ENCODE results near the gene CD22.

The CD22 gene

DNA sequence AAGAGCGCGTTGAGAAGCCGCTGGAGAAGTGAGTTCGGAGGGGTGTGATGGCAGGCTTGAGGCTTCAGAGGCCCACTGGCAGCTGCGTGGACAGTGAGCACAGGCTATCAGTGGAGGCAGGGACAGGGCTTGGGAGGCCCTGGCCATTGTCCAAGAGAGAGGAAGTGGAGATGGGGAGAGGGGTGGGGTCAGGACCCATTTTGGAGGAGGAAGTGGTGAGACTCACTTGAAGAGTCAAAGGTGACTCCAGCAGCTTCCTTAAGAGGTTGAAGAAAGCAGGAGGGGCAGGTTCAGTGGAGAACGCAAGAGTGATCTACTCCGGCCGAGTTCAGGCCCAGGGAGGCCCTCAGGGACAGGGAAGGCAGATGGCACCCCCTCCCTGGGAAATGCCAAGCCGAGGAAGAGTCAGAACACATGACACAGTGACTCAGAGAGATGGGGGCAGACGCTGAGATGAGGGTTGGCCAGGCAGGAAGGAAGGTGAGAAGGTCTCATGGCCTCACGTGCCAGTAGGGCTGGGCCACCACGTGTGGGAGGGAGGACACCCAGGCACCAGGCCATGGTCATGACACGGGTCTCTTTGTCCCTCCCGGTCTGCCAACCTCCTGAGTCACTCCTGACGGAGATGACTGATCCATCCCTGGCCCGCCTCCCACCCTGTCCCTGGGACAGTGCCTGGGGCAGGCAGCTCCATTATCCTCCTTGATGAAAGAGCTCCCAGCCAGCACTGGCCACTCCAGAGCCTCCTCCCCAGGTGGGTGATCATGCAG lies 10.1 kb upstream of the CD22 start:
- H3K4me3 ChIP-seq (ENCODE audit: low read depth, low read length) = no peak overlapping the region
- DNase-seq (ENCODE audit: low read depth) = no peak
- TF ChIP-seq, protein P1, sequence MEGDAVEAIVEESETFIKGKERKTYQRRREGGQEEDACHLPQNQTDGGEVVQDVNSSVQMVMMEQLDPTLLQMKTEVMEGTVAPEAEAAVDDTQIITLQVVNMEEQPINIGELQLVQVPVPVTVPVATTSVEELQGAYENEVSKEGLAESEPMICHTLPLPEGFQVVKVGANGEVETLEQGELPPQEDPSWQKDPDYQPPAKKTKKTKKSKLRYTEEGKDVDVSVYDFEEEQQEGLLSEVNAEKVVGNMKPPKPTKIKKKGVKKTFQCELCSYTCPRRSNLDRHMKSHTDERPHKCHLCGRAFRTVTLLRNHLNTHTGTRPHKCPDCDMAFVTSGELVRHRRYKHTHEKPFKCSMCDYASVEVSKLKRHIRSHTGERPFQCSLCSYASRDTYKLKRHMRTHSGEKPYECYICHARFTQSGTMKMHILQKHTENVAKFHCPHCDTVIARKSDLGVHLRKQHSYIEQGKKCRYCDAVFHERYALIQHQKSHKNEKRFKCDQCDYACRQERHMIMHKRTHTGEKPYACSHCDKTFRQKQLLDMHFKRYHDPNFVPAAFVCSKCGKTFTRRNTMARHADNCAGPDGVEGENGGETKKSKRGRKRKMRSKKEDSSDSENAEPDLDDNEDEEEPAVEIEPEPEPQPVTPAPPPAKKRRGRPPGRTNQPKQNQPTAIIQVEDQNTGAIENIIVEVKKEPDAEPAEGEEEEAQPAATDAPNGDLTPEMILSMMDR (IDR thresholded peaks at IDR 0.05; ENCODE audit: control insufficient read depth, extremely low read depth, insufficient read depth) = no peak

DNA sequence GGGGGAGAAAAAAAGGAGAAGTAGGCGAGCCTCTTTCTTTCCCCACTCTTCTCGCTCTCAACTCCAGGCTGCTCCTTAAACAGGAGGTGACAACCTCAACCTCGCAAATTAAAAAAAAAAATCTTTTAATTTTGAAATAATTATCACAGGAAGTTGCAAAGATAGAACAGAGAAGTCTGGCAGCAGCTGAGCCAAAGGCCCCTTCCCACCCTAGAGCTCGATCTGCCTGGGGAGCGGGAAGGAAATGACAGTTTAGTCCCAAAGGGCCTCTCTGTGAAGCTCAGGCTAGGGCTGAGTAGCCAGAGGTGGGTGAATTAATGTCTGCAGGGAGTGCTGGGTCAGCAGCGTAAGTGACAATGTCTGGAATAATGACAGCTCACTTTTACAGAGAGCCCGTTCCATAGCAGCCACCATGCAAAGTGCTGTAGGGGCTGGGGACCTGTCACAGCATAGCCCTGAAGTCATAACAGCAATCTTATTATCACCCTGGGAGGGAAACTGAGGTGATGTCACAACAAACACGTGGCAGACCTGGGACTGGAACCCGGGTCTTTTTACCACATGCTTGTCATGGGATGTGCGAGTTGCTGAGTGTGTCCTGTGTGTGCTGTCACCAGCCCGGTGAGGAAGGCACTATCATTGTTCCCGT lies 8.8 kb upstream of the CD22 start:
- no peak overlapping the region for H3K4me3 ChIP-seq (ENCODE audit: low read depth, low read length)
- TF ChIP-seq, protein P1 (IDR thresholded peaks at IDR 0.05; ENCODE audit: control insufficient read depth, extremely low read depth, insufficient read depth) = no peak
- no peak for DNase-seq (ENCODE audit: low read depth)

DNA sequence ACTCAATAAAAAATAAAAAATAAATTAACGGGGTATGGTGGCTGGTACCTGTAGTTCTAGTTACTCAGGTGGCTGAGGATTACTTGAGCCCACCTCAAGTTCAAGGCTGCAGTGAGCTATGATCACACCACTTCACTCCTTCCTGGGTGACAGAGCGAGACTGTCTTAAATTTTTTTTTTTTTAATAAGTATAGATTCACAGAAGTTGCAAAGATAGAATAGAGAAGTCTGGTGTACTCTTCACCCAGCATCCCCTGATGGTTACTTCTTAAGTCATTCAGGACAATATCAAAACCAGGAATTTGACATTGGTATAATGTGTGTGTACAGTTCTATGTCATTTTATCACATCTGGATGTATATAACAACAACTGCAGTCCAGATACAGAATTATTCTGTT lies 7.7 kb upstream of the CD22 start:
- TF ChIP-seq, protein P1 (IDR thresholded peaks at IDR 0.05; ENCODE audit: control insufficient read depth, extremely low read depth, insufficient read depth) = no peak
- H3K4me3 ChIP-seq (ENCODE audit: low read depth, low read length) = no peak overlapping the region
- no peak for DNase-seq (ENCODE audit: low read depth)

DNA sequence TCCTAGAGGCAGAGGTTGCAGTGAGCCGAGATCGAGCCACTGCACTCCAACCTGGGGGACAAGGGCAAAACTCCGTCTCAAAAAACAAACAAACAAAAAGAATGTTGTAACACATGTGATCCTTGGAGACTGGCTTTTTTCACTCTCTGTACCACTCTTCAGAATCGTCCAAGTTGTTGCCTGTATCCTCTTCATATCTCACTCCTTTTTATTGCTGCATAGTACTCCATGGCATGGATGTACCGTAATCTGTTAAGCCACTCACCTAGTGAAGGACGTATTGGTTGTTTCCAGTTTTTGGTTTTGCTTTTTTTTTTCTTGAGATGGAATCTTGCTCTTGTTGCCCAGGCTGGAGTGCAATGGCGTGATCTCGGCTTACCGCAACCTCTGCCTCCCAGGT lies 7.0 kb upstream of the CD22 start:
- TF ChIP-seq, protein P1 (IDR thresholded peaks at IDR 0.05; ENCODE audit: control insufficient read depth, extremely low read depth, insufficient read depth) = no peak

DNA sequence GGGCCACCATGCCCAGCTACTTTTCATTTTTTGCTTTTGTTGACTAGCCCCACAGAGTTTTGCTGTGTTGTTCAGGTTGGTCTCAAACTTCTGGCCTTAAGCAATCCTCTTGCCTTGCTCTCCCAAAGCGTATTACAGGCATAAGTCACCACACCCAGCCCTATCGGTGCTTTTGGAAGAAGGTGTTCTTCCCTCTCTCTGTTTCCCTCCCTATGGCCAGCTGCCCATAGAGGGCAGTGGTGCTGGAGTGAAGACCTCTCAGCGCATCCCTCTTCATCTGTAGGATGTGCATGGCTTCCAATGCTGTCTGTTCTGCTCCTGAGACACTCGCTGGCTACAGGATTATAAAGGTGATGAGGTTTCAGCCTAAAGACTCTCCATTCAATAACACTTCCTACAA lies 1.3 kb upstream of the CD22 start:
- TF ChIP-seq, protein P1 (IDR thresholded peaks at IDR 0.05; ENCODE audit: control insufficient read depth, extremely low read depth, insufficient read depth) = 0 out of 2 replicates have a peak, but pooled peaks have one; percentile 5
- DNase-seq (ENCODE audit: low read depth) = no peak

More for the DNA sequence above, 7.0 kb upstream of the CD22 start:
- DNase-seq (ENCODE audit: low read depth) = no peak
- no peak overlapping the region for H3K4me3 ChIP-seq (ENCODE audit: low read depth, low read length)

DNA sequence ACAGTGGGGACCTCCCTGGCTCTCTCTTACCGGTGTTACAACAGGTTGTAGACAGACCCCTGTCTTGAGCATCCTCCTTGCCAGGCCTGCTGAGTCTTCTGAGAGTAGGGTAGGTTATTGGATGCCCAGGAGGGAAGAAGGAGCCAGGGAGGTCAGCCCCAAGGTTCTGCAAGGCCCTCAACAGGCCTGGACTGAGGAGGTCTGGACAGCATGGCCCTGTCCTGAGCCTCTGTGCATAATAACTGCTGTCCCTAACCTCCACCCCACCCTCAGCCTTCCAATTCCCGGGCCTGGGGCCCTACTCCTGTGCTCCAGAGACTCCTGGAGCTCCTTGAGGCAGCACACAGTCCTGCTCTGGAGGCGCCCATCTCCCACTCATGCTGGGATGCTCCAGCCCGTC lies 336 bp downstream of the CD22 start:
- DNase-seq (ENCODE audit: low read depth) = no peak
- TF ChIP-seq, protein P1 (IDR thresholded peaks at IDR 0.05; ENCODE audit: control insufficient read depth, extremely low read depth, insufficient read depth) = no peak
- no peak overlapping the region for H3K4me3 ChIP-seq (ENCODE audit: low read depth, low read length)

More for the DNA sequence above, 1.3 kb upstream of the CD22 start:
- H3K4me3 ChIP-seq (ENCODE audit: low read depth, low read length) = no peak overlapping the region
